Tongue (tissue), 2 donors: ENCODE measurements around the gene GALR1. TPM values are rescaled to one million over a fixed set of nuclear protein-coding genes. Genes with fewer than 3 reads are reported as not detected.

Experiments used
- DNase-seq: peaks from one replicate; pipeline ENCODE4 v3.0.0-alpha.2; 2015
- total RNA-seq: library from RNA; depleted of rRNA; stranded (reverse); fragments of >200 nt; gene quantifications from one replicate; pipeline ENCODE4 v1.2.3, GENCODE V29; 2014

GALR1 gene
- total RNA-seq, 1 donor from 2014 or later, result 0.21 TPM

GRCh38 chr18:77321823-77322805 lies 72.5 kb downstream of the GALR1 start:
- DNase-seq, result no peak

- DNase-seq, result no peak
Observed at GRCh38 chr18:77323640-77324299, 74.1 kb downstream of the GALR1 start.

Other genes starting within 250 kb of the GALR1 start
- 43.0 TPM for gene MBP, start 117.1 kb upstream of the GALR1 start, total RNA-seq